Spleen (tissue), 7 donors: ENCODE measurements around the gene ADARB2.

Source experiments
- CTCF ChIP-seq, 11 experiments: fragments of 200-600 bp in 7 of 11; fragments of 450-650 bp in 4 of 11; sonication (generic) in 4 of 11; IDR thresholded peaks in 8 of 11; conservative IDR thresholded peaks in 3 of 11; 1 replicate in 7 of 11; 2 replicates in 4 of 11; pipeline versions ENCODE4 v1.4.0 to v1.8.0; 2016 to 2021; ENCODE audit warnings: antibody characterized with exemption in 11 of 11, inconsistent platforms in 4 of 11, mild to moderate bottlenecking in 1 of 11
- POLR2A ChIP-seq, 3 donors: fragments of 450-650 bp; IDR thresholded peaks; one replicate each; pipeline ENCODE4 v1.5.1; 2017; ENCODE audit warnings: antibody characterized with exemption in 3 of 3, mild to moderate bottlenecking in 1 of 3
- POLR2AphosphoS5 ChIP-seq, 3 donors: sonication (generic); formaldehyde crosslinking; IDR thresholded peaks; one replicate each; pipeline ENCODE4 v1.5.1; 2017; ENCODE audit warnings: antibody characterized with exemption in 3 of 3
- donor health status: DM: no; HTN: no; CAD: no; lungs with moderate emphysema.
- donor health status: DM: no; HTN: no; CAD: no.
- donor health status: DM: no; HTN: no; CAD: no.

- no peak for TF ChIP-seq CTCF (IDR thresholded peaks at IDR 0.05 in 8 of 11, conservative IDR thresholded peaks at IDR 0.05 in 3 of 11)
- TF ChIP-seq POLR2AphosphoS5 (IDR thresholded peaks at IDR 0.05) = no peak
- no peak for TF ChIP-seq POLR2A (IDR thresholded peaks at IDR 0.05)
Measured at GRCh38 chr10:1400101-1401070, 336.9 kb downstream of the ADARB2 start.
